ENCODE measurements around the gene PLIN1. TPM values are rescaled to one million over a fixed set of nuclear protein-coding genes. Genes with fewer than 3 reads are reported as not detected.
"Not testable (repeated sequence)": the region's sequence is repeated elsewhere in the genome, so short reads cannot be mapped to it uniquely, and the experiment has no call there.

The PLIN1 gene, protein sequence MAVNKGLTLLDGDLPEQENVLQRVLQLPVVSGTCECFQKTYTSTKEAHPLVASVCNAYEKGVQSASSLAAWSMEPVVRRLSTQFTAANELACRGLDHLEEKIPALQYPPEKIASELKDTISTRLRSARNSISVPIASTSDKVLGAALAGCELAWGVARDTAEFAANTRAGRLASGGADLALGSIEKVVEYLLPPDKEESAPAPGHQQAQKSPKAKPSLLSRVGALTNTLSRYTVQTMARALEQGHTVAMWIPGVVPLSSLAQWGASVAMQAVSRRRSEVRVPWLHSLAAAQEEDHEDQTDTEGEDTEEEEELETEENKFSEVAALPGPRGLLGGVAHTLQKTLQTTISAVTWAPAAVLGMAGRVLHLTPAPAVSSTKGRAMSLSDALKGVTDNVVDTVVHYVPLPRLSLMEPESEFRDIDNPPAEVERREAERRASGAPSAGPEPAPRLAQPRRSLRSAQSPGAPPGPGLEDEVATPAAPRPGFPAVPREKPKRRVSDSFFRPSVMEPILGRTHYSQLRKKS
- total RNA-seq: 1 to 10 TPM; 3.8 to 4.6 TPM
- long read RNA-seq, donor 1: 0 reads
- long read RNA-seq, donor 2: 0 reads

DNA sequence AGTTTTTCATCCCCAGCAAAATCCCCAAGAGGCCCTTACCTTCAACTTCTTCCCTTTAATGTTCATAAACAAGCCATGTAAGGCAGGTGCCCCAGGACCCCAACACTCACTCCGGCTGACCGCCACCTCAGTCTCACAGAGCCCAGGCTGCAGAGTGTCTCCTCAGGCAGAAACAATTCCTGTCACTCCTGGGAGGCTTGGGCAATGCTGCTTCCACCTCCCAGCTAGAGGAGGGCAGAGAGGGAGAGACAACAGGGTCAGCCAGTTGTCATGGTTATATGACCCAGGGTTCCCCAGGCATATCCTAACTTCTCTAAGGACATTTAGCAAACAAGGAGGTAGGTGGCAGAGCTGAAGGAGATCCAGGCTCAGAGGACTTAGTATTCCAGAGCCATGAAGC, at the start of gene PLIN1:
Gene PLIN1 (minus strand): TSS at position 156 of the 400 bp plus-strand sequence. CDS start 1,878 bp downstream, outside the sequence.
- DNase-seq (ENCODE audit: low spot score): no peak
- intact Hi-C loops (cut with DNase I): no loop called here

DNA sequence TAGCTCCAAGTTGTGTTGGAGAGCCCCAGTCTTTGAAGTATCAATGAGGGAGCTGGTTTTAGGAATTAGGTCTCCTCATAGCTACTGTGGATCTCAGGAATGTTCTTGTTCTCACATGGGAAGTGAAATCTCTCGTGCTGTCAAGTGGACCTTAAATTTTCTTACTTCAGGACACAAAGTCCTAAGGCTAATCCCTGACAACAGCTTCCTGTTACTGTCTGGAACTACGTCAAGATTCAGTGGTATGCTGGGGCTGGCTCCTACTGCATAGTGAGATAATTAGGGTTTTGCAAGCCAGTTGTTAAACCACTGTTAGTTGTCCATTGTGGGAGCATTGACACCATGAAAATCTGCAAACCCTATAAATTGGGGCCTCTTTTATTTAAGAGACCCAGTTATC, 49.1 kb upstream of the PLIN1 start:
- DNase-seq (ENCODE audit: low spot score): no peak
- intact Hi-C loops (cut with DNase I): no loop called here

GRCh38 chr15:89725064-89725463, 45.9 kb upstream of the PLIN1 start:
- DNase-seq (ENCODE audit: low spot score): no peak
- intact Hi-C loops (cut with DNase I): no loop called here

GRCh38 chr15:89724621-89725020, 45.5 kb upstream of the PLIN1 start:
- DNase-seq (ENCODE audit: low spot score): no peak
- intact Hi-C loops (cut with DNase I): no loop called here

DNA sequence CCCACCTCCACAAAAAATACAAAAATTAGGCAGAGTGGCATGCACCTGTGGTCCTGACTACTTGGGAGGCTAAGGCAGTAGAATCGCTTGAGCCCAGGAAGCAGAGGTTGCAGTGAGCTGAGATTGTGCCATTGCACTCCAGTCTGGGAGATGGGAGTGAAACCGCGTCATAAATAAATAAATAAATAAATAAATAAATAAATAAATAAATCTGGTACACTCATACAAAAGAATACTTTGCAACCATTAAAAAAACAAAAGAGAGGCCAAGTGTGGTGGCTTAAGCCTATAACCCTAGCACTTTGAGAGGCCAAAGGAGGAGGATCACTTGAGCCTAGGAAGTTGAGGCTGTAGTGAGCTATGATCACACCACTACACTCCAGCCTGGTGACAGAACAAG, 43.9 kb upstream of the PLIN1 start:
- intact Hi-C loops (cut with DNase I): no loop called here
- no peak for DNase-seq (ENCODE audit: low spot score)

- no peak for DNase-seq (ENCODE audit: low spot score)
- intact Hi-C loops (cut with DNase I): no loop called here
These were observed 35.6 kb upstream of the PLIN1 start for GRCh38 chr15:89714775-89715174.

DNA sequence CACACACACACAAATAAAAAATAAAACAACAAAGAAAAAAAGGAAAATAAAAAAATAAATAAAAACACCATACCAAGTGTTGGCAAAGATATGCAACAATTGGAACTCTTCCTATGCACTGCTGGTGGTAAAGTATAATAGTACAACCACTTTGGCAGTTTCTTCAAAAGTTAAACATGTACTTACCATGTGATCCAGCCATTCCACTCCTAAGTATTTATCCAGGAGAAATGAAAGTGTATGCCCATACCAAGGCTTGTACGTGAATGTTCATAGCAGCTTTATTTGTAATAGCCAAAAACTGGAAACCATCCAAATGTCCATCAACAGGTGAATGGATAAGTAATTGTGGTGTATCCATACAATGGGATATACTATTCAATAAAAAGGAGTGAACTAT, 28.4 kb upstream of the PLIN1 start:
- no peak for DNase-seq (ENCODE audit: low spot score)
- intact Hi-C loops (cut with DNase I): no loop called here

- intact Hi-C loops (cut with DNase I): no loop called here
- DNase-seq (ENCODE audit: low spot score): no peak
These were observed 25.2 kb upstream of the PLIN1 start for GRCh38 chr15:89704411-89704810.

DNA sequence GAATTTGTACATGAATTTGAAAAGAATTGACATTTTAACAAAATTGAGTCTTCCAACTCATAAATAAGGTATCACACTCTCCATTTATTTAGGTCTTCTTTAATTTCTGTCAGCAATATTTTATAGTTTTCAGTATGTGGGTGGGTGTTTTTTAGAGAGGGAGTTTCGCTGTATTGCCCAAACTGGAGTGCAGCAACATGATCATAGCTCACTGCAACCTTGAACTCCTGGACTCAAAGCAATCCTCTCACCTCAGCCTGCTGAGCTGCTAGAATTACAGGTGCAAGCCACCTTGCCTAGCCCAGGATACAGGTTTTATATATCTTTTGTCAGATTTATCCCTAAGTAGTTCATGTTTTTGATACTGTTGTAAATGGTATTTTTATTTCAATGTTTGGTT, 16.0 kb upstream of the PLIN1 start:
- intact Hi-C loops (cut with DNase I): no loop called here
- no peak for DNase-seq (ENCODE audit: low spot score)

- intact Hi-C loops (cut with DNase I): loop anchor here in 1 of 2 donors (5.0 kb wide), 1 partner anchor 46 kb away; no protein-coding TSS in a partner anchor
These were observed 14.5 kb upstream of the PLIN1 start for GRCh38 chr15:89693696-89694095.

GRCh38 chr15:89693091-89693490, 13.9 kb upstream of the PLIN1 start:
- intact Hi-C loops (cut with DNase I): loop anchor here in 1 of 2 donors (5.0 kb wide), 1 partner anchor 46 kb away; no protein-coding TSS in a partner anchor
- DNase-seq (ENCODE audit: low spot score): no peak

More at GRCh38 chr15:89693696-89694095, 14.5 kb upstream of the PLIN1 start:
- DNase-seq (ENCODE audit: low spot score): no peak

- intact Hi-C loops (cut with DNase I): loop anchor here in 1 of 2 donors (5.0 kb wide), 1 partner anchor 43 kb away; no protein-coding TSS in a partner anchor
- DNase-seq (ENCODE audit: low spot score): peak; percentile 94
These were observed 11.4 kb upstream of the PLIN1 start, which contains the start of the genes PEX11A and WDR93 for GRCh38 chr15:89690276-89691218. Gene PEX11A, minus strand, starts transcription at chr15:89690754. Its CDS starts 122 bp downstream, at chr15:89690632. Gene WDR93, plus strand, starts transcription at chr15:89690811. Its CDS starts 10,936 bp downstream, at chr15:89701747.

GRCh38 chr15:89689930-89690275, 10.7 kb upstream of the PLIN1 start:
- DNase-seq (ENCODE audit: low spot score): not testable (repeated sequence)
- intact Hi-C loops (cut with DNase I): loop anchor here in 1 of 2 donors (5.0 kb wide), 1 partner anchor 43 kb away; no protein-coding TSS in a partner anchor

- no peak for DNase-seq (ENCODE audit: low spot score)
- intact Hi-C loops (cut with DNase I): no loop called here
These were observed 7.4 kb upstream of the PLIN1 start for GRCh38 chr15:89686522-89686921.

- DNase-seq (ENCODE audit: low spot score): no peak
- intact Hi-C loops (cut with DNase I): no loop called here
These were observed 6.8 kb upstream of the PLIN1 start for GRCh38 chr15:89685995-89686394.

DNA sequence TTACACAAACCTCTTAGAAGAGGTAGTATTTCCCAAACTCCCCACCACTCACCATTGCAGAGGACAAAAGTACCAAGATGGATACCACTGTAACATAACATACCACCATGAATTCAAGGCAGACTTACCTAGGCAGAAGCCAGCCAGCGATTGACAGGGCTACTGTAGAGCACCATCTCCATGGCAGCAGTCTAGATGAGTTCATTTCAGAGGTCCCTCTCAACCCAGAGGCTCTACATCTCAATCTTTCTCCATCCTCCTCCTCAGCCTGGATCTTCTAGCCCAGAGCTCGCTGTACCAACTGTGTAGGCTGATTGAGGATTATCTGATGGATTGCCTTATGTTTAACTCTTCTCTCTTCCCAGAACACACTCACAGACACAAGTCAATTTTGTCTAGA, 2.0 kb upstream of the PLIN1 start:
- intact Hi-C loops (cut with DNase I): no loop called here
- no peak for DNase-seq (ENCODE audit: low spot score)

GRCh38 chr15:89680282-89680873, 1.2 kb upstream of the PLIN1 start:
- intact Hi-C loops (cut with DNase I): no loop called here
- no peak for DNase-seq (ENCODE audit: low spot score)

DNA sequence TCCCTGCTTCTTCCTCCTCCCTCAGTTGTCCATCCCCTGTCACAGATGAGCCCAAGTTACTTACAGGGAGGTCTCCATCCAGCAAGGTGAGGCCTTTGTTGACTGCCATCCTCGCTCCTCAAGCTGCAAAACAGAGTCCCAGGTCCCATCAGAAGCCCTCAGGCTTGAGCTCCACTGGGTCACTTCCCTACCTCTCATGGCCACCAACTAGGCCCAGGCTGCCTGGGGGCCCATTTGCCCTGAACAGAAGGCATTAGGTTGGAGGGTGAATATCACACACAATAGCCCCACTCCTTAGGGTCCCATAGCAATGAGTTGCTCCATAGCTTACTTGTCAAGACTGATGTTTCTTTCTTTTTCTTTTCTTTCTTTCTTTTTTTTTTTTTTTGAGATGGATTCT, 1.8 kb downstream of the PLIN1 start:
- intact Hi-C loops (cut with DNase I): no loop called here
- DNase-seq (ENCODE audit: low spot score): no peak

GRCh38 chr15:89675606-89676005, 3.6 kb downstream of the PLIN1 start:
- DNase-seq (ENCODE audit: low spot score): no peak

More at GRCh38 chr15:89675606-89676005, 3.6 kb downstream of the PLIN1 start:
- intact Hi-C loops (cut with DNase I): no loop called here
